GM10266 (cell line): ENCODE measurements around the gene SRGAP1.
"Not testable (repeated sequence)": the region's sequence is repeated elsewhere in the genome, so short reads cannot be mapped to it uniquely, and the experiment has no call there.

ENCODE experiments used
- DNase-seq: peaks from one replicate; pipeline ENCODE4 v3.0.0; 2012; ENCODE audit errors: extremely low spot score
- CTCF ChIP-seq: IDR thresholded peaks from 2 replicates; pipeline ENCODE4 v1.5.1; 2012; ENCODE audit warnings: mild to moderate bottlenecking, low read depth; ENCODE audit not compliant: control insufficient read depth, insufficient read depth; ENCODE audit errors: missing control alignments

The SRGAP1 gene

GRCh38 chr12:63836936-63837335 is 7.6 kb upstream of the SRGAP1 start:
- no peak for DNase-seq
- TF ChIP-seq CTCF = no peak

GRCh38 chr12:63838411-63838810 is 6.1 kb upstream of the SRGAP1 start:
- DNase-seq = no peak
- no peak for TF ChIP-seq CTCF

GRCh38 chr12:63841011-63841410 is 3.5 kb upstream of the SRGAP1 start:
- TF ChIP-seq CTCF = no peak
- no peak for DNase-seq

- TF ChIP-seq CTCF = no peak
- DNase-seq = no peak
Observed at GRCh38 chr12:63841571-63841970, 2.9 kb upstream of the SRGAP1 start.

- DNase-seq = not testable (repeated sequence)
Observed at GRCh38 chr12:63842750-63843149, 1.8 kb upstream of the SRGAP1 start.

GRCh38 chr12:63843254-63843720 is 1.2 kb upstream of the SRGAP1 start:
- no peak for TF ChIP-seq CTCF
- no peak for DNase-seq

- peak; percentile 99 for TF ChIP-seq CTCF
- peak; percentile 93 for DNase-seq
Observed at GRCh38 chr12:63843721-63844390, 644 bp upstream of the SRGAP1 start.

- no peak for DNase-seq
- TF ChIP-seq CTCF = no peak
Observed at GRCh38 chr12:63845726-63846125, 1.2 kb downstream of the SRGAP1 start.
